IPS-NIHi7 (cell line): ENCODE measurements around the gene LRRTM4.
A peak's percentile ranks its signal among the peaks of the same experiment; 100 is the strongest.

ENCODE experiments used
- DNase-seq: peaks from one replicate; pipeline ENCODE4 v3.0.0; 2012; ENCODE audit warnings: mixed read lengths; ENCODE audit errors: extremely low spot score

LRRTM4 gene

GRCh38 chr2:77521931-77522470 is at the start of gene LRRTM4:
Gene LRRTM4, minus strand, starts transcription at chr2:77522376.
- DNase-seq: peak; percentile 26

- no peak for DNase-seq
Measured at GRCh38 chr2:77571545-77571944, 49.4 kb upstream of the LRRTM4 start.

- no peak for DNase-seq
Measured at GRCh38 chr2:77567723-77568122, 45.5 kb upstream of the LRRTM4 start.

- DNase-seq: no peak
Measured at GRCh38 chr2:77566582-77566981, 44.4 kb upstream of the LRRTM4 start.

GRCh38 chr2:77566131-77566530 is 44.0 kb upstream of the LRRTM4 start:
- DNase-seq: no peak

- no peak for DNase-seq
Measured at GRCh38 chr2:77552956-77553355, 30.8 kb upstream of the LRRTM4 start.

GRCh38 chr2:77538031-77538430 is 15.9 kb upstream of the LRRTM4 start:
- no peak for DNase-seq

- no peak for DNase-seq
Measured at GRCh38 chr2:77522888-77523287, 712 bp upstream of the LRRTM4 start.

GRCh38 chr2:77521548-77521891 is 656 bp downstream of the LRRTM4 start:
- peak; percentile 31 for DNase-seq

- no peak for DNase-seq
Measured at GRCh38 chr2:77520641-77521547, 1.3 kb downstream of the LRRTM4 start.

GRCh38 chr2:77519888-77520506 is 2.2 kb downstream of the LRRTM4 start:
- no peak for DNase-seq

GRCh38 chr2:77519164-77519887 is 2.9 kb downstream of the LRRTM4 start:
- no peak for DNase-seq

GRCh38 chr2:77518311-77518710 is 3.9 kb downstream of the LRRTM4 start:
- no peak for DNase-seq

- no peak for DNase-seq
Measured at GRCh38 chr2:77513191-77513590, 9.0 kb downstream of the LRRTM4 start.

- DNase-seq: no peak
Measured at GRCh38 chr2:77512507-77512906, 9.7 kb downstream of the LRRTM4 start.

GRCh38 chr2:77508511-77508910 is 13.7 kb downstream of the LRRTM4 start:
- DNase-seq: no peak

- DNase-seq: no peak
Measured at GRCh38 chr2:77507657-77508056, 14.5 kb downstream of the LRRTM4 start.

- no peak for DNase-seq
Measured at GRCh38 chr2:77488141-77488540, 34.0 kb downstream of the LRRTM4 start.

- peak; percentile 17 for DNase-seq
Measured at GRCh38 chr2:77487074-77487803, 34.9 kb downstream of the LRRTM4 start.

- DNase-seq: no peak
Measured at GRCh38 chr2:77484026-77484425, 38.1 kb downstream of the LRRTM4 start.

GRCh38 chr2:77479895-77480294 is 42.3 kb downstream of the LRRTM4 start:
- peak; percentile 16 for DNase-seq

GRCh38 chr2:77479395-77479794 is 42.8 kb downstream of the LRRTM4 start:
- DNase-seq: no peak
